GM12892 (cell line): Measurements from ENCODE around the gene MRPS35.

Experiments used
- POLR2A ChIP-seq: IDR thresholded peaks from 2 replicates; pipeline ENCODE4 v1.6.1; 2011; ENCODE audit warnings: low read depth, low read length, control low read depth
- POLR2AphosphoS5 ChIP-seq: IDR thresholded peaks from 2 replicates; pipeline ENCODE4 v1.6.1; 2011; ENCODE audit warnings: low read depth, low read length, control low read depth
- TAF1 ChIP-seq: IDR thresholded peaks from 2 replicates; pipeline ENCODE4 v1.6.1; 2011; ENCODE audit warnings: low read depth, mild to moderate bottlenecking, control low read depth, low read length, borderline replicate concordance

DNA sequence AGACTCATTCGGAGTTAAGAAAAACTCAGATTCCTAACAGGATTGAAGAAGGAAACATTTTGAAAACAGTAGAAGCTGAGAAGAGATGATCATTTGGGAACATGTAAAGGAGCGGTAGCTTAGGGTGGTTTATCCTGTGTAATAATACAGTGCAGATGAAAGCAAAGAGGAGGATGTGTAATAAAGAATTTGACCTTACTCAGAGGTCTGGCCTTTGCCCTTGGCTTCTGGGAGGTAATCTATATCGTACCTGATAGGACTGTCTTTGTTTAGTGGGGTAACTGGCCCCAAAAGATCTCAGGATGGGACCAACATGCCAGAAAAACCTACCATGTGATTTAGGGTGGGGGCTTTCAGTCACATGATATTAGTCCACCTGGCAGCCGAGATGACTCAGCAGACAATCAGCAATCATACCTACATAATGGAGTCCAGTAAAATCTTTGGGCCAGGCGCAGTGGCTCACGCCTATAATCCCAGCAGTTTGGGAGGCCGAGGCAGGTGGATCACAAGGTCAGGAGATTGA lies 46.1 kb downstream of the MRPS35 start:
- TF ChIP-seq POLR2AphosphoS5 (no peak), POLR2A (no peak), TAF1 (no peak)
